GM21381 (cell line): ENCODE data around the gene IGF2BP2.
"Not testable (repeated sequence)": the region's sequence is repeated elsewhere in the genome, so short reads cannot be mapped to it uniquely, and the experiment has no call there.

ENCODE experiments used
- ATAC-seq: cut with Tn5 transposase; IDR thresholded peaks from one replicate; pipeline ENCODE4 v1.9.1; 2021; ENCODE audit warnings: mild to moderate bottlenecking, moderate library complexity; ENCODE audit not compliant: unreplicated experiment

IGF2BP2 gene

DNA sequence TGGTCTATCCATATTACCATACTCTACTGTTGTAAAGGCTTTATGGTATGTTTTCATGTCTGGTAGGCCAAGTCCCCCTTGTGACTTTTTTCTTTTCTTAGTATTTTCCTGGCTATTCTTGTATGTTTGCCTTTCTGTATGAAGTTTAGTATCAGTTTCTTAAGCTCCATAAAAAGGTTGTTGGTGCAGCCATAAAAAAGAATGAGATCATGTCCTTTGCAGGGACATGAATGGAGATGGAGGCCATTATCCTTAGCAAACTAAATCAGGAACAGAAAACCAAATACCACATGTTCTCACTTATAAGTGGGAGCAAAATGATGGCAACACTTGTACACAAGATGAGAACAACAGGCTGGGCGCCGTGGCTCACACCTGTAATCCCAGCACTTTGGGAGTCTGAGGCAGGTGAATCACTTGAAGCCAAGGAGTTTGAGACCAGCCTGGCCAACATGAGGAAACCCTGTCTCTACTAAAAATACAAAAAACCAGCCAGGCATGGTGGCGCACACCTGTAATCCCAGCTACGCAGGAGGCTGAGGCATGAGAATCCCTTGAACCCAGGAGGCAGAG, 13.7 kb upstream of the IGF2BP2 start:
- not testable (repeated sequence) for ATAC-seq

DNA sequence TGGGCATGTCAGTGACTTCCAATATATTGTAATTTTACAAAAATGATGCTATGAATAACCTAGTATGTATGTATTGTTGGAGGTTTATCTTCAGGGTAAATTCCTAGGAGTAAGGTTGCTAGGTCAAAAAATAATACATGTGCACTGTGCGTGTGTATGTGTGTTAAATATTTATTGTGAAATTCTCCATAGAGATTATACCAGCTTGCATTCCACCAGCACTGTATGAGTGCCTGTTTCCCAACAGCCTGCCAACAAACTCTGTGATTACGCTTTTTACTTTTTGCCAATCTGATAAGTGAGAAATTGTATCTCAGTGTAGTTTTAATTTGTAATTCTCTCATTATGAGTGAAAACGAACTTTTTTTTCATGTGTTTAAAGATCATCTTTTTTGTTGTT, 12.6 kb upstream of the IGF2BP2 start:
- no peak for ATAC-seq

DNA sequence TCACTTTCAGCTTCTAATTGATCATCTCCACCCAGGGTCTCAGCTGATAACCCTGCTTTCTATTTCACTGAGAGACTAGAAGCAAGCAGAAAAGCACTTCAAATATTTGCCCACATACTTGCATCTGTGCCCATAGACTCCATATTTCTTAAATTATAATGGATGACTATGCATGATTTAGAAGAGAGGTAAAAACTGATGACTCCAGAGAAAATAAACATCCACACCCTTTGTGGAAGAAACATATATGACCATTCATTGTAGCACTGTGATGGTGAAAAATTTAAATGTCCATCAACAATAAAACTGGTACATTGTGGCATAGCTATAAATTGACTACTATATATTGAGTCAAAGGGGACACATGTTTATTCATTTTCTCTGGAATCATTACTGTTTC, 7.1 kb upstream of the IGF2BP2 start:
- ATAC-seq, result no peak

DNA sequence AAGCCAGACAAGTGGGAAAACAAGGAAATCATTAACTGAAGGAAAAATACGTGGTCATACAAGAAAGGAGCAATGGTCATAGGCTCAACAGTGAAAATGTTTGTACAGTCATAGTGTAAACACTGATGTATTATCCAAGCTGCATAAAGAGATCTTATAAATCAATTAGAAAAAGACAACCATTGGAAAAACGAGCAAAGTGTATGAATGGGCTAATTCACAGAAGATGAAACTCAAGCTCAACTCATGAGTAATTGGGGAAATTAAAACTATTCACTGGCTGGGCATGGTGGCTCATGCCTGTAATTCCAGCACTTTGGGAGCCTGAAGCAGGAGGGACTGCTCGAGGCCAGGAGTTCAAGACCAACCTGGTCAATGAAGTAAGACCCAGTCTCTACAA, 6.4 kb upstream of the IGF2BP2 start:
- no peak for ATAC-seq

DNA sequence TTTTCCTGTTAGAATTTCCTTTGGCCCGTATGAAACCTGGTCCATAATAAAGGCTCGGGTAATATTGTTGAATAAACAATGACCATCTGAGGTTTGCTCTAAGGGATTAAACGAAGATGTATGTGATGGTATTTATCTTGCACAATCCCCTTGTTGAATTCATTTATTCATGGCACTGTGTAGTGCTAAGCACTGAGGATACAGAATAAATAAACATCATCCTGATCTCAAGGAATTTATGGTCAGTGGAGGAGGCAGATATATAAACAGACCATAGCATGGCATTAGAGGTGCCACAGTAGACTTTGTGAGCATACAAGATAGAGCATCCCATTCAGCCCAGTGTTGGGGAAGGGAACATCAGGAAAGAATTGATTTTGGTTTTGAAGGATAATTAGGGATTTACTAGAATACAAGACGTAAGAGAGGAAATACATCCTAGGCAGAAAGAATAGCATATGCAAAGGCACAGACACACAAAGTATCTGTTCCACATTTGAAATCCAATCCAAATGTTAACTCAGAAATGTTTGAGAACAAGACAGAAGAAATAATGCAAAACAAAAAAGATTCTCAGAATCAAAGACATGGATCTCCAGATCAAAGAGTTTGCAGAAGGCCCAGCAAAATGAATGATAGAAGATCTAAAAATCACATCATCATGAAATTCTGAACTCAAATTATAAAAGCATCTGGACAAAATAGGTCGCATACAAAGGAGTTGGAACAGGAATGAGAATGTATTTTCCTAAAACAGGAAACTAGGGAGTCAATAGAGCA, 5.4 kb upstream of the IGF2BP2 start:
- ATAC-seq, result no peak

DNA sequence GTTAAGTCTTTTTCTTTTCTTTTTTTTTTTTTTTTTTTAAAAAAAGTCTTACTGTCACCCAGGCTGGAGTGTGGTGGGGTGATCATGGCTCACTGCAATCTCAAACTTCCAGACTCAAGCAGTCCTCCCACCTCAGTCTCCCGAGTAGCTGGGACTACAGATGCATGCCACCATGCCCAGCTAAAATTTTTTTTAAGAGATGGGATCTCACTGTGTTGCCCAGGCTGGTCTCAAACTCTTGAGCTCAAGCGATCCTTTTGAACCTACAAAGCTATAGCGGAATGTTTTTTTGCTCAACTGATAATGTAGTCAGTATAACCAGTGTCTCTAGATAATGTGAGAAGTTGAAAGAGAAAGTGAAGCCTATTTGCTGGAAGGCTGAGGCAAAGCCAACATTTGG, 3.9 kb upstream of the IGF2BP2 start:
- ATAC-seq, result no peak

DNA sequence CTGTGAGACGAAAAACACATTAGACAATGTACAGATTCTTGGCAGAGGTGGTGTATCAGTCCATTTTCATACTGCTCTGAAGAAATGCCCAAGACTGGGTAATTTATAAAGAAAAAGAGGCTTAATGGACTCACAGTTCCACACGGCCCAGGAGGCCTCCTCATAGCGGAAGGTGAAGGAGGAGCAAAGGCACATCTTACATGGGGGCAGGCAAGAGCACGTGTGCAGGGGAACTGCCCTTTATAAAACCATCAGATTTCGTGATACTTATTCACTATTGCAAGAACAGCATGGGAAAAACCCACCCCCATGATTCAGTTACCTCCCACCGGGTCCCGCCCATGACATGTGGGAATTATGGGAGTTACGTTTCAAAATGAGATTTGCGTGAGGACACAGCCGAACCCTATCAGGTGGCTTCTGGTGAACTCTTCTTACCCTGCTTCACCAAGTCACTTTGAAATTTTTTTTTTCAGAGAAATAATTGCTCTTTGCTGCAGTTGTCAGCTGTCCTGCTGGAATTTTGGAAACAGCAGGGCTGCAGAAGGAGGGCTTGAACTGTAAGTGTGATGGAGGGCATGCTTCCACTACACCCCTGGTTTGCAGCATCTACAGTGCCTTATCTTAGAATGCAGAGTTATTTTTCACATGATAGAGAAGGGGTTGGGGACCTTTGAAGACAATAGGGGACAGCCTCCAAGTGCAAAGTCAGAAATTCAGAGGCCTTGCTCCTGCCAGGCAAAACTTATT, 2.9 kb upstream of the IGF2BP2 start:
- no peak for ATAC-seq

DNA sequence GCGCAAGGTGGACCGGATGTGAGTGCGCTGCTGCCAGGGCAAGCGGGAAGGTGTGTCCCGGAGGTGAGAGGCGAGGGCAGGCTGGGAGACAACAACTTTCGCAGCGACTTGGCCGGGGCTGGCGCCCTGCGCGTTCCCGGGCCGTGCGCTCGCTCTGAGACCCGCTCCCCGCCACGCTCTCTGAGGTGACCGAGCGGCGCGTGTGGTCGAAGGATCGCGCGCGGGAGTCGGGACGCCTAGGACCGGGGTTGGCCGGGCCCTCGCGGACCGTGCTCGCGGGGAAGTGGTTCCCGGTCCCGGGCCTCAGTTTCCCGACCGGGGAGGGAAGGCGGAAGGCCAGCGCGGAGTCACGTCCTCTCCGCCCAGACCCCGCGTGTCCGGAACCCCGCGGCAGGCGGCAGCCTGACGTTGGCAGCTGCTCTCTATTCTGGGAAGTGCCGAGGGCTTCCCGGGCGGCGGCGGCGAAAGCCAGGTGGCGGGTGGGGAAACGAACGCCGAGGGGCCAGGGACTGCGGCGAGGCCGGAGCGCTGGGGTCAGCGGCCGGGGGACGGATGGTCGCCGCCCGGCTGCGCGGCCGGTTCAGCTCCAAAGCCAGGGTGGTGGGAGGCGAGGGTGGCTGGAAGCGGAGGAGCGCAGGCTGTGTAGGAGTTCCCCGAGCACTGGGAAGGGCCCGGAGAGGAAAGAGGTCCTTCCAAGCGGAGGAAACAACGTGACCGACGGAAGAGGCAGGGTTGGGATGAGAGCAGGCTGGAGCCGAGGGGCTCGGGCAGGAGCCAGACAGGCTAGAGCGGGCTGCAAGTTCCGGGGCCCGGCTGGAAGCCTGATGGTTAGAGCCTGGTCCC, 1.0 kb upstream of the IGF2BP2 start:
- ATAC-seq, result peak; percentile 45

DNA sequence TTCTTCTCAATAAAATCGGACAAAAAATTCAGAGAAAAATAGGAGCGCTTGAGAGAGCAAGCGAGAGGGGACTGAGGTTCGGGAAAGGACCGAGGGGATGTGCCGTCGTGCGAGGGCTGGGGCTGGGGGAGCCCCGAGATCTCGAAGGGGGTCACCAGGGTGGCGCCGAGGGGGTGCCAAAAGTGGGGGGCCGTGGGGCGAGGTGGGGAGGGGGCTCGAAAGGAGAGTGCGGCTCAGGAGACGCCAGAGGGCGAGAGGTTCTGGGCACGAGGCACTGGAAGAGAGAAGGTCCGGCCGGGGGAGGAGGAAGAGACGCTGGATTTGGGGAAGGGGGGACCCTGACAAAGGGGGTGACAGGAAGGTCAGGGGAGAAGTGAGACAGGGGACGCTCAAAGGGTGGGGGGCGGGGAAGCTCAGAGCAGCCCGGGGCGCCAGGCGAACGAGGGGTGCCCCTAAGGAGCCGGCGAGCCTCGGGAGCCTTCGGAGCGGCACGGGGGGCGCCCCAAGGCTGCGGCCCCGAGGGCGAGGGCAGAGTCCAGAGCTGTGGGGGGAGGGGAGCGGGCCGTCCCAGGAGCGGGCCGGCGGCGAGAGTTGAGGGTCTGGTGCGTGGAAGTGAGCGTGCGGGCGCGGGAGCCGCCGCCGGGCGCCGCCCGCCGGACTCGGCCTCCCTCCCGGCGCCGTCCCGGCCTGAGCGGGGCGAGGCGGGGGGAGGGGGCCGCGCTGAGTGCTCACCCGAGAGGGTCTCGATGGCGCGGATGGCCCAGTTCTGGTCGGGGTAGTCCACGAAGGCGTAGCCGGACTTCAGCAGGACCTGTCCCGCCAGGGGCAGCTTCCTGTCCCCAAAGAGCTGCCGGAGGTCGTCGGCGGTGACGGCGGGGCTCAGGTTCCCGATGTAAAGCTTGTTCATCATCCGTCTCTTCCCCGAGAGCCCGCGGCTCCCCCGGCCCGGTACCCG, 514 bp downstream of the IGF2BP2 start:
- no peak for ATAC-seq

DNA sequence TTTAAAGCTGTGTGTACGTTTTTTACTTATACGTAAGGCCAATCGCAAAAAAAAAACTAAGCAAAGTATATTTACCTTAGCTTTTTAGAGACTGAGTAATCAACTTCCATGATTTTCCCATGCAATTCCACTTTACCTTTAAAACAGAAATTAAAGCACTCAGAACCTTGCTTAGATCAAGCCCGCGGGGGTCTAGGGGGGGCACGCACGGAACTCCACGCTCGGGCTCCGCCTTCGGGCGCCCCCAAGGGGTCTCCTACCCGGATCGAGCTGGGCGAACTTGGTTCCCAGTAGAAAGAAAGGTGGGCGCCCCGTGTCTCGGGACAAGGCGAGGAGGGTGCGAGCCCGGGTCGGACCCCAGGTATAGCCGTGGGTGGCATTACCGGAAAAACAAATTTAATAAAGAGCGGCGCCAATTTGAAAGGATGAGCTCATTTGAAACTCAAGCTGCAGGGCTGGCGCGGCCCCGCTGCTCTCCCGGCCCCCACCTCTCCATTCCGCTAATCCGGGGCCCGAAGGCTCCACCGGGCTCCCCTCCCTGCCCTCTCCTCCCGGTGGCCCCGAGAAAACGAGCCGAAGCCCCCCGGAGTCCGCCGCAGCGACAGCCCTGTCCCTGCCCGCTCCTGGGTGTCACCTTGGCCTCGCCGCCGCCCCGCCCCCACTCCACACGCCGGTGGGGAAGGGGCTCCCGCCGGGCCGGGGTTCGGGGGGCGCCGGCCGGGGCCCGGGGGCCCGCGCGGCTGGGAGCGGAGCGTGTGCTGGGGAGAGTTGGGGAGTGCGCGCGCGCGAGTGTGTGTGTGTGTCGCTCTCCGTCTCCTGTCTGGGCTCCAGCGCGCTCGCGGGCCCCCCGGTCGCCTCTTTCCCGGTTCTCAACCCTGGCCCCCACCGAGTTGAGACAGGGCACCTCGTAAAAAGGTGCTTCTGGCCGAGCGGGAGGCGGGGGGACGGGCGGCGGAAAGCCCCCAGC, 1.5 kb downstream of the IGF2BP2 start:
- no peak for ATAC-seq

DNA sequence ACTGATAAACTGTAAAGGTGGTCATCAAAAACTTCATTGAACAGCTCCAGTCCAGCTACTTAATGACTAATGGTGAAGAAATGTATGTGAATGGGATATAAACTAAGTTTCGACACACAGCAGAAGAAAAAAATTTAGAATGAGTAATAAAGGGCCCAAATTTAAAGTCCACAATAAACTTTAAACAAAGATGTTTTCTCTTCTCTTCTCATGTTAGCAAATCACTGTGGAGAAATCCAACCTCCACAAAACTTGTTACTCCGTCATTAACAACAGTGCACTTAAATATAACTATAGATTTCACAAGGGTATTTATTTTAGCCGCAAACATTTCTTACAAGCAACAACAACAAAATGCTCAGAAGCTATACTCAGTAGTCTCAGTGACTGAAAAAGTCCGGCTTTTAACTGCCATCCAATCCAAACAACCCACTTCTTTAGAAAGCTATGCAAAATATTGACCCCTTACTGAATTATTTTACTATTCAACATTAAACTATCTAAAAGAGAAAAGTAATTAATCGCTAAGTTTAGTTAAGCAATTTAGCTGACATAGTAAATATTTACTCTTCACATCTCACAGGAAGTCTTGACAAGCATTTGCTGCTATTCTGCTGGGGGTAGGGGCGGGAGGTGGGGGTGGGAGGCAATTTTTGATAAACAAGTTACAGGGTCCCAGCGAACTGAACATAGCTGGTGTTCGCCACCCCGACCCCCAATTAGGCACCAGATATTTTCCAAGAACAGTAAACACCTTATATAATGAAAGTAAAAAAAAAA, 2.4 kb downstream of the IGF2BP2 start:
- no peak for ATAC-seq

DNA sequence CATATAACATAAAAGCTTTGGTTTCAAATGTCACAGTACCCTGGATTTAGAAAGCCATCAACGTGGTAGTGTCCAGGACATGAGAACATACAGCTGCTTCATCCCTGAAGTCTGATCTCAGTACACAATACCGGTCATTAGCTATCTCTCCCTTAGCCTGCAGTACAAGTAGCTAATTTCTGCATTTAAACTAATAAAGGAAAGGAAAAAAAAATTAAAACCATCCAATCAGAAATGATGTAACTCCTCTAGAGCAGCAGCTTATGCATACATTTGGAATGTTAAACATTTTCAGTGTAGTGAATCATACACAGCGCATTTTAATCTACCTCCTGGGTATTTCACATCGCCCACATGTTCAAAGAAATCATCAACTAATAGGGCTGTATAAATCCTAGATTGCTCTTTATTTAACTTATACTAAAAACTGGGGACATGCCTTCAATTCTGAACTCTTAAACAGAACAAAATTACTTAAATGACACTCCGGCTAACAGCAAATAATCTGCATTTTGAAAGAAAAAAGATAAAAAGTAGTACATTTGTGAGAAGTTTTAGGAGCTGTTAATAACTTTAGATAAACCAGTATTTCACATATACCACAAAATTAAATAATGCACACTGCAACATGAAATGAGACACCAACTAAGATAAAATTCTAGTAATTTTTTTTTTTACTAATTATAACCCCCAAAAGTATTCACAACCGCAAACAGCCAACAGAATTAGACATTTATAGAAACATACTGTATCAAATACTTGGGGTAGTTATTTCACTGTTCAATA, 3.7 kb downstream of the IGF2BP2 start:
- no peak for ATAC-seq

DNA sequence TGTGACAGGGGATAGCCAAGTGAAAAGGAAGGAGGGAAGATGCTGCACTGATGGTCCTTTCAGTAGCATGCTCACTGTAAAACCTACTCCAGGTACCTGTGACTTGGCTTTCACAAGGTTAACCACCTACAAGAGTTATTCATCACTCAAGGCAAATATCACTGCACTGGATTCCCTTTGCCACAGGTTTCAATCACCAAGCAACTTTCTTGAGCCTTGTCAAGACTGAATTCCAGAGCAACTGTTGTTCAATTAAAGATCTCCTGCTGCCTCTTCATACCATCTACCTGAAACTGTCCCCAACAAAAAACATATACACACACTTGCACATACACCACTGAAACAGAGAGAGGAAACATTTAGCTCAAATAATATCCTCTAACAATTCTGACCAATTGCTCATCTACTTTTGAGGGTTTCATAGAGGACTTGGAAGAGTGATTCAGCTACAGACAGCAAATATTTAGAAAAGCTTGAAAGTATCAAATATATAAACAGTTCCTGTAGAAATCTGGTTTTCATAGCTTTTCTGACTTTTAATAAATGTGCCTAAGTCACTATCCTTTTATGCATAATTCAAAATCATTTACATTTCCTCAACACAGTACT, 6.5 kb downstream of the IGF2BP2 start:
- no peak for ATAC-seq

DNA sequence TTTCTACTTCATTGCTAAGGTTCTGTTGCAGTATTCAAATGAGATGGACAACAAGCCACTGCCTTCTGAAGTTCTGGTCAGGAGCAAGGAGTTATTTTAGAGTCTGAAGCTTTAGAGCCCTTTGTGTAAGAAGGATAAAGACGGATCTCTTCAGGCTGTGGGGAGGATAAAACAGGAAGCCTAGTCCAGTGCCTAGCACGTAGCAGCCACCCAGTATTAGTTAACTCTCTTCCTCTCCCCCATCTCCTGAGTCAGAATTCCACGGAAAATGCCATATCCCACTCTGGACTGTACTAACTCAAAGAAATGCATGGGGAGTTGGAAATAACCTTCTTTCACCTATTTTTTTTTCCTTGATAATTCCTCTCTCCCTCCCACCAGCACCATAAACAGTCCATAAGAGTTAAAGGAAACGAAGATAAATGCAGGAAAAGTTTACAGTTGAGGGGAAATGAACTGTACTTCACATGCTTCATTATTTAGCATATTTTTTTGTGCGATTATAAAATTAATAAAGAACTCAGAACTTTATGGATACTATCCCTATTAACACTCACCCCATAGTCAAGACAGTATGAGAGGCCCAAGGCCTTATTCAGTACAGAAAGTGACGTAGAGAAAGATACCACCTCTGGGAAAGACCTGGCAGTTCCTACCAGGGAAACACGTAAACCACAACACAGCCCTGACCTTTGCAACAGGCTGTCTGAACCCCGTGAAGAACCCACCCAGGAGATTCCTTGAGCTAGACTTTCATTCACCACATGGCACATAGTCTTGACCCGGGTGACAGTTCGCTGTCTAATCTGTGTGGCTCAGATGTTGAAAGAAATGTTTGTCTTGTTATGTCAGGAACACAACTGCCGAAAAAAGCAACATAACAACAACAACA, 9.2 kb downstream of the IGF2BP2 start:
- no peak for ATAC-seq

DNA sequence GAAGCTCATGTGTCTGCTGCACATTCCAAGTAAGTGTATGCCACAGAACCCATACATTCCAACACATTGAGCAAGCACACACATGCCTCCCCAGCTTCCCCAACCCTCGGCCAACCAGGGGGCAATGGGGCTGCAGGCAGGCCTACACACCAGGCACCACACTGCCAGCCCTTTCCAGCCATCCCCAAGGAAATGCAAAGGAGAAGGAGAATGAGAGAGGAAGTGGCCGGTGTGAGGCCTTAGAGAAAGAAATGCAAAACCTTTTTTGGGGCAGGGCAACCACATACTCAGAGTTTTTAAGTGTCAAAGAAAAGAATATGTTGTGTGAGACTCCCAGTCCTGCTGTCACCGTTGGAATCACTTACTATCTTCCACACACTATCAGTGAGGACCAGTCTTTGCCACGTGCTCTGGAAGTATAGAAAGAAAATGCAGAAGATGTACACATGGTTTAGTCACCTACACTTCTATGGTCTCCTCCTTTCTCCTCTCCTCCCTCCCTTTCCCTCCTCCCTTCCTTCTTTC, 11.1 kb downstream of the IGF2BP2 start:
- no peak for ATAC-seq

DNA sequence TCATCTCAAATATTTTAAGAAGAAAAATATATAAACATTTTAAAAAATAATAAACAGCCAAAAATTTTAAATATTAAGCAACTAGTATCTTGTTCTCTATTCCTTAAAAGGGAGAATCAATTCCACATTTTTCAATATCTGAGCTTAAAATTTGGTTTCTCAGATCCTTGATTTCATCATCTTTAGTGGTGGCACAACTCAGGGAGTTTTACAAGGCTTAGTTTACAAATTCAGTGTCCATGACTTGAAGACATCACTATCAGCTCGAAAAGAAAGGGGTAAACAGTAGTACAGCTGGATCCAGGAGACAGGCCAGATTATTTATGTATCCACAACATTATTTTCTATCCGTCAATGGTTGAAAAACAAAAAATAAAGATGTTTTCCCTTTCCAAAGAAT, 11.6 kb downstream of the IGF2BP2 start:
- no peak for ATAC-seq
